KMS-11 (cell line): ENCODE data around the gene STUM.

Source experiments
- H2AFZ ChIP-seq: fragments of 200-600 bp; sonication (generic); 2 replicates; pipeline ENCODE4 v1.6.1; 2016; ENCODE audit warnings: antibody characterized with exemption, mixed run types, low read depth
- H3K27ac ChIP-seq: fragments of 200-600 bp; sonication (generic); 2 replicates; pipeline ENCODE4 v1.6.1; 2016; ENCODE audit warnings: mild to moderate bottlenecking, mixed run types
- H3K27me3 ChIP-seq: fragments of 200-600 bp; sonication (generic); 2 replicates; pipeline ENCODE4 v1.6.1; 2017; ENCODE audit warnings: mild to moderate bottlenecking, low read depth, mixed run types, moderate library complexity; ENCODE audit not compliant: insufficient read depth
- H3K36me3 ChIP-seq: fragments of 200-600 bp; sonication (generic); 2 replicates; pipeline ENCODE4 v1.6.1; 2017; ENCODE audit warnings: mild to moderate bottlenecking, mixed run types; ENCODE audit not compliant: insufficient read depth
- H3K4me1 ChIP-seq: fragments of 200-600 bp; sonication (generic); 2 replicates; pipeline ENCODE4 v1.6.1; 2016; ENCODE audit warnings: mild to moderate bottlenecking, low read depth, mixed run types; ENCODE audit not compliant: poor library complexity, severe bottlenecking
- H3K4me2 ChIP-seq: fragments of 200-600 bp; sonication (generic); 2 replicates; pipeline ENCODE4 v1.7.0; 2016; ENCODE audit warnings: mild to moderate bottlenecking, mixed run types
- H3K4me3 ChIP-seq: fragments of 200-600 bp; sonication (generic); IDR thresholded peaks from 2 replicates; pipeline ENCODE4 v1.6.1; 2017; ENCODE audit warnings: low read depth, low read length, mixed read lengths; ENCODE audit not compliant: insufficient read depth
- H3K79me2 ChIP-seq: fragments of 200-600 bp; sonication (generic); 2 replicates; pipeline ENCODE4 v1.6.1; 2016; ENCODE audit warnings: low read depth, mixed run types; ENCODE audit not compliant: insufficient read depth
- H3K9ac ChIP-seq: fragments of 200-600 bp; sonication (generic); 2 replicates; pipeline ENCODE4 v1.6.1; 2016; ENCODE audit warnings: mild to moderate bottlenecking, mixed run types
- H4K20me1 ChIP-seq: fragments of 200-600 bp; sonication (generic); 2 replicates; pipeline ENCODE4 v1.6.1; 2016; ENCODE audit warnings: mild to moderate bottlenecking, mixed run types; ENCODE audit not compliant: insufficient read depth
- CTCF ChIP-seq: fragments of 200-600 bp; sonication (generic); conservative IDR thresholded peaks from 2 replicates; pipeline ENCODE4 v1.6.1; 2017; ENCODE audit warnings: low read depth, mild to moderate bottlenecking, antibody characterized with exemption, low read length, moderate library complexity, mixed read lengths

Gene STUM

GRCh38 chr1:226654046-226654667, 105.6 kb downstream of the STUM start:
- peak overlapping the region; percentile 77 for H3K27ac ChIP-seq
- peaks cover 36% of the 10 kb centered on the region; the same call in 1 of the 2 replicates for H3K79me2 ChIP-seq
- H3K9ac ChIP-seq = peak overlapping the region; percentile 52
- H3K4me1 ChIP-seq = peaks cover 59% of the 10 kb centered on the region
- no peaks in the 10 kb centered on the region for H3K27me3 ChIP-seq
- no peaks in the 10 kb centered on the region for H3K36me3 ChIP-seq
- H3K4me2 ChIP-seq = no peak overlapping the region; the same call in 1 of the 2 replicates
- H4K20me1 ChIP-seq = no peaks in the 10 kb centered on the region
- H2AFZ ChIP-seq = peak overlapping the region; percentile 18; the same call in 1 of the 2 replicates
- H3K4me3 ChIP-seq = peak overlapping the region; percentile 88
- no peak for TF ChIP-seq CTCF

GRCh38 chr1:226654668-226655055, 106.1 kb downstream of the STUM start:
- Histone ChIP-seq H3K4me1 (peaks cover 64% of the 10 kb centered on the region), H3K9ac (peak overlapping the region; percentile 52), H3K79me2 (peaks cover 36% of the 10 kb centered on the region; the same call in 1 of the 2 replicates), H3K4me3 (peak overlapping the region; percentile 31), H3K4me2 (no peak overlapping the region; the same call in 1 of the 2 replicates), H3K36me3 (no peaks in the 10 kb centered on the region), H4K20me1 (no peaks in the 10 kb centered on the region), H3K27me3 (no peaks in the 10 kb centered on the region), H2AFZ (peak overlapping the region; percentile 18; the same call in 1 of the 2 replicates), H3K27ac (peak overlapping the region; percentile 77)
- TF ChIP-seq CTCF = no peak

- Histone ChIP-seq H3K36me3 (no peaks in the 10 kb centered on the region), H3K4me3 (no peak overlapping the region), H3K27me3 (no peaks in the 10 kb centered on the region), H3K9ac (peak overlapping the region; percentile 52; the same call in 1 of the 2 replicates), H3K4me1 (peaks cover 64% of the 10 kb centered on the region), H2AFZ (no peak overlapping the region), H3K79me2 (peaks cover 42% of the 10 kb centered on the region), H3K4me2 (no peak overlapping the region; the same call in 1 of the 2 replicates), H3K27ac (peak overlapping the region; percentile 77), H4K20me1 (no peaks in the 10 kb centered on the region)
- TF ChIP-seq CTCF = no peak
Observed at GRCh38 chr1:226655251-226656163, 106.9 kb downstream of the STUM start.

GRCh38 chr1:226656201-226656600, 107.6 kb downstream of the STUM start:
- H4K20me1 ChIP-seq = no peaks in the 10 kb centered on the region
- peak overlapping the region; percentile 32; the same call in 1 of the 2 replicates for H3K9ac ChIP-seq
- H3K4me3 ChIP-seq = no peak overlapping the region
- TF ChIP-seq CTCF = no peak
- H3K79me2 ChIP-seq = peaks cover 49% of the 10 kb centered on the region
- no peaks in the 10 kb centered on the region for H3K27me3 ChIP-seq
- H3K27ac ChIP-seq = peak overlapping the region; percentile 77
- H2AFZ ChIP-seq = no peak overlapping the region
- no peaks in the 10 kb centered on the region for H3K36me3 ChIP-seq
- H3K4me1 ChIP-seq = peaks cover 70% of the 10 kb centered on the region
- no peak overlapping the region; the same call in 1 of the 2 replicates for H3K4me2 ChIP-seq
